ENCODE measurements around the gene TMEM198. TPM values are rescaled to one million over a fixed set of nuclear protein-coding genes. Genes with fewer than 3 reads are reported as not detected.
A peak's percentile ranks its signal among the peaks of the same experiment; 100 is the strongest.

The TMEM198 gene
- total RNA-seq, 2 experiments from 2014 or later: 2.1 to 2.2 TPM

DNA sequence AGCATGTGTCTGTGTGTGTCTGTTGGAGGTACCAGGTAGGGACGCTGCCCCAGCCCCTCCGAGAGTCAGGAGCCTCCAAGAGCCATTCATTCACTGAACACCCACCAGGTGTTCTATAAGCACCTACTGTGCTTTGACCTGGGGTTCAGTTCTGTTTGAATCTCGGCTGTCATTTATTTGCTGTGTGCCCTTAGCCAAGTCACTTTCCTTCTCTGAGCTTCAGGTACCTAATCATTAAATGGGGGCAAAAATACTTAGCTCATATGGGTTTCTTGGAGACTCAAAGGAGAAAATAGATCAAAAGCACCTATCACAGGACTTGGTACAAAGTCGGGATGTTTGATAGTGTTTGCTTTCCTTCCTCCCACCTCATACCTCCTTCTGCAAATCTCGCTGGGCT lies 16.4 kb upstream of the TMEM198 start:
- H3K27ac Mint-ChIP-seq: no peak overlapping the region
- ChIA-PET POLR2A (no interaction called here), CTCF (interaction anchor here (0.9 to 10.0 kb wide), 10 partner anchors 9 to 126 kb away, joined by 3 to 283 read pairs (median 30); partner anchors contain the start of gene GMPPA)
- intact Hi-C loops (cut with micrococcal nuclease): no loop called here
- peaks cover 5% of the 10 kb centered on the region for H3K4me1 Mint-ChIP-seq (ENCODE audit: low read depth)
- H3K9me3 Mint-ChIP-seq: no peaks in the 10 kb centered on the region
- peaks cover 58% of the 10 kb centered on the region for H3K27me3 Mint-ChIP-seq
- H3K36me3 Mint-ChIP-seq (ENCODE audit: low read depth): no peaks in the 10 kb centered on the region
- TF ChIP-seq, protein P1, sequence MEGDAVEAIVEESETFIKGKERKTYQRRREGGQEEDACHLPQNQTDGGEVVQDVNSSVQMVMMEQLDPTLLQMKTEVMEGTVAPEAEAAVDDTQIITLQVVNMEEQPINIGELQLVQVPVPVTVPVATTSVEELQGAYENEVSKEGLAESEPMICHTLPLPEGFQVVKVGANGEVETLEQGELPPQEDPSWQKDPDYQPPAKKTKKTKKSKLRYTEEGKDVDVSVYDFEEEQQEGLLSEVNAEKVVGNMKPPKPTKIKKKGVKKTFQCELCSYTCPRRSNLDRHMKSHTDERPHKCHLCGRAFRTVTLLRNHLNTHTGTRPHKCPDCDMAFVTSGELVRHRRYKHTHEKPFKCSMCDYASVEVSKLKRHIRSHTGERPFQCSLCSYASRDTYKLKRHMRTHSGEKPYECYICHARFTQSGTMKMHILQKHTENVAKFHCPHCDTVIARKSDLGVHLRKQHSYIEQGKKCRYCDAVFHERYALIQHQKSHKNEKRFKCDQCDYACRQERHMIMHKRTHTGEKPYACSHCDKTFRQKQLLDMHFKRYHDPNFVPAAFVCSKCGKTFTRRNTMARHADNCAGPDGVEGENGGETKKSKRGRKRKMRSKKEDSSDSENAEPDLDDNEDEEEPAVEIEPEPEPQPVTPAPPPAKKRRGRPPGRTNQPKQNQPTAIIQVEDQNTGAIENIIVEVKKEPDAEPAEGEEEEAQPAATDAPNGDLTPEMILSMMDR (IDR thresholded peaks at IDR 0.05): no peak
- ATAC-seq: no peak
- H3K4me3 Mint-ChIP-seq: no peak overlapping the region
- no peak for DNase-seq

DNA sequence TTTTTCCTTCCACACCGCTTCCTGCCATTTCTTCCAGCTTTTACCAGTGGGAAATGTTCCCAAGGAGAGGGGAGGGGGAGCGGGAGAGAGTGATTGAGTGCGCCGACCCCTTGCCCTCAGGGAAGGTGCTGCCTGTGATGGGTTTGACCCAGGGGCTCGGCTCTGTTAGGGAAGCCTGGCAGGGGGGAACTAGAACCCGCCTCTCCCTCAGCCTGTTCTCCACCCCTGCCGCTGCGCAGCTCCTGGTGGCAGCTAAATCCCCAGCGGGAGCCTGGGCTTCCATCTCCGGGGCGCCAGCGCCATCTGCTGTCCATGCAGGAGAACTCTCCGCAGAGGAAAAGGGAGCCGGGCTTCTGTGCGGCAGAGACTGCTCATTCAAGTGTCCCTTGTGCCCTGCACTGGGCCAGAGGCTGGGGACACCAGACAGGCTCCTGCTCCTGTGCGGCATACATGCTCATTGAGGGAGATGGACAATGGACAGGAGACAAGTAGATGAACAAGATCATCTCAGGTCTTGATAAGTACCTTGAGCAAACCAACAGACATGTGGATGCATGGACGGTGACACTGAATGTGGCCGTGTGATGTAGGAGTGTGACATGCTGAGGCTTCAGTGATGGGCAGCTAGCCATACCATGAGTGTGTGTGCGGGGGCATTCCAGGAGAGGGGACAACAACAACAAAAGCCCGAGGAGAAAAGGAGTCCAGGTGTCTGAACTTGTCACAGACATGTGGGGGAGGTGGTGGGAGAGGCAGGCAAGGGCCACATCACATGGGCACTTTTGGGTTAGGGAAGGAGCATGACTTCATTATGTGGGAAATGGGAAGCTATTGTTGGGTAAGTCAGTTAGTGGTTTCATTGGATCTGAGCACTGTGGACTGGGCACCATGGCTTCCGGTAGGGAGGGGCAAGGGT lies 13.5 kb upstream of the TMEM198 start:
- DNase-seq: peak; percentile 82
- TF ChIP-seq, protein P1 (IDR thresholded peaks at IDR 0.05): peak; percentile 96
- Mint-ChIP-seq H3K27me3 (peaks cover 44% of the 10 kb centered on the region), H3K36me3 (ENCODE audit: low read depth) (no peaks in the 10 kb centered on the region), H3K4me1 (ENCODE audit: low read depth) (no peaks in the 10 kb centered on the region), H3K9me3 (no peaks in the 10 kb centered on the region), H3K27ac (no peak overlapping the region), H3K4me3 (no peak overlapping the region)
- intact Hi-C loops (cut with micrococcal nuclease): loop anchor here (5.0 kb wide), 3 partner anchors 33 to 128 kb away; partner anchors contain the start of gene GMPPA
- ATAC-seq: peak; percentile 97
- POLR2A ChIA-PET: interaction anchor here (0.9 to 1.7 kb wide), 3 partner anchors 11 to 50 kb away, joined by 3 to 5 read pairs (median 4); no protein-coding TSS in a partner anchor
- CTCF ChIA-PET: interaction anchor here (0.6 to 10.0 kb wide), 58 partner anchors 9 to 230 kb away, joined by 3 to 283 read pairs (median 6); partner anchors contain the start of genes CHPF, DES, DNPEP and GMPPA

DNA sequence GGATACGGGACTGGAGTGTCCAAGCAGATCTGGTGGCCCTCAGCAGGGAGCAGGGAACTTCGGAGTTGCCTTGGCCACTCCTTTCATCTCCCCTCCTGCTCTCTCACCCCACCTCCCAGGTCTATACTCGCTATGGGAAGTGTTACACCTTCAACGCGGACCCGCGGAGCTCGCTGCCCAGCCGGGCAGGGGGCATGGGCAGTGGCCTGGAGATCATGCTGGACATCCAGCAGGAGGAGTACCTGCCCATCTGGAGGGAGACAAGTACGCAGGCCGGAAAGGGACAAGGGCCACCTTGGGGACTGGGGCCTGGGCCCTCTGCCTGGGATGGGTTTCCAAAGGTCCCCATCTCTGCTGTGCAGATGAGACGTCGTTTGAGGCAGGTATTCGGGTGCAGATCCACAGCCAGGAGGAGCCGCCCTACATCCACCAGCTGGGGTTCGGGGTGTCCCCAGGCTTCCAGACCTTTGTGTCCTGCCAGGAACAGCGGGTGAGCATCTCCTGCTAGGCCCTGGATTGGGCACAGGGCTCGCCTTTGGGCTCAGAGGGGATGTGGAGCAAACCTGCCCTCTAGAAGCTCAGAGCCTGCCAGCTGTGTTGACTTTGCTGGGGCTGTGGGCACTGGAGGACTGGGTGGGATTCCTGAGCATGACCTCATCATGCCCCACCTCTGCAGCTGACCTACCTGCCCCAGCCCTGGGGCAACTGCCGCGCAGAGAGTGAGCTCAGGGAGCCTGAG lies 12.0 kb upstream of the TMEM198 start:
- ChIA-PET CTCF (interaction anchor here (1.1 to 10.0 kb wide), 8 partner anchors 8 to 143 kb away, joined by 3 to 283 read pairs (median 42); partner anchors contain the start of gene GMPPA), POLR2A (no interaction called here)
- DNase-seq: no peak
- Mint-ChIP-seq H3K27ac (no peak overlapping the region), H3K9me3 (no peaks in the 10 kb centered on the region), H3K27me3 (peaks cover 37% of the 10 kb centered on the region), H3K4me3 (no peak overlapping the region), H3K4me1 (ENCODE audit: low read depth) (no peaks in the 10 kb centered on the region), H3K36me3 (ENCODE audit: low read depth) (no peaks in the 10 kb centered on the region)
- TF ChIP-seq, protein P1 (IDR thresholded peaks at IDR 0.05): no peak
- intact Hi-C loops (cut with micrococcal nuclease): loop anchor here (5.0 kb wide), 3 partner anchors 35 to 130 kb away; partner anchors contain the start of gene GMPPA
- no peak for ATAC-seq

DNA sequence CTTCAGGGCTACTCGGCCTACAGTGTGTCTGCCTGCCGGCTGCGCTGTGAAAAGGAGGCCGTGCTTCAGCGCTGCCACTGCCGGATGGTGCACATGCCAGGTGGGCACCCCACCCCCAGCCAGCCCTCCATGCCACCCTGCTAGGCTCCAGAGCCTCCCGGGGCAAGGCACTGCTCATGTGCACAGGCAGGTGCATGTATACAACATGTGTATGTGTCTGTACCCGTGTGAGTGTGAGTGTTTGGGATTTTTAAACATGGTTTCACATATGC lies 11.5 kb upstream of the TMEM198 start:
- Mint-ChIP-seq H3K36me3 (ENCODE audit: low read depth) (no peaks in the 10 kb centered on the region), H3K27me3 (peaks cover 34% of the 10 kb centered on the region), H3K27ac (no peak overlapping the region), H3K9me3 (no peaks in the 10 kb centered on the region), H3K4me3 (no peak overlapping the region), H3K4me1 (ENCODE audit: low read depth) (no peaks in the 10 kb centered on the region)
- no peak for ATAC-seq
- CTCF ChIA-PET: interaction anchor here (1.5 to 10.0 kb wide), 6 partner anchors 8 to 131 kb away, joined by 3 to 283 read pairs (median 60); partner anchors contain the start of gene GMPPA
- no peak for DNase-seq
- intact Hi-C loops (cut with micrococcal nuclease): loop anchor here (5.0 kb wide), 3 partner anchors 35 to 130 kb away; partner anchors contain the start of gene GMPPA
- TF ChIP-seq, protein P1 (IDR thresholded peaks at IDR 0.05): no peak
- POLR2A ChIA-PET: no interaction called here
